IMR-90 (cell line): ENCODE data around the gene SEMA3E. TPM values are rescaled to one million over a fixed set of nuclear protein-coding genes. Genes with fewer than 3 reads are reported as not detected.

ENCODE experiments used
- ATAC-seq: fragments of 200-7000 bp; cut with Tn5 transposase; 2 replicates; pipeline ENCODE4 v1.9.1; 2020; ENCODE audit warnings: low read depth, mild to moderate bottlenecking, moderate library complexity
- BruUV-seq: library from RNA; stranded (reverse); fragments of 400-500 nt; replicated peaks from 2 replicates; lab custom pipeline; 2021; lab: Mats Ljungman, UMichigan
- CTCF ChIA-PET: fragments of 300-600 bp; formaldehyde crosslinking; extraction: SDS; loops from one replicate; lab custom pipeline; 2021; ENCODE audit warnings: antibody characterized with exemption; lab: Yijun Ruan, JAX
- POLR2A ChIA-PET: fragments of 300-600 bp; sonication (Branson Sonifier 250); formaldehyde crosslinking; loops from one replicate; lab custom pipeline; 2022; ENCODE audit warnings: antibody characterized with exemption; ENCODE audit not compliant: unreplicated experiment; lab: Charles Lee
- DNase-seq: peaks from one replicate; pipeline ENCODE4 v3.0.0; 2013
- H2AFZ ChIP-seq: replicated peaks from 2 replicates; pipeline ENCODE3; 2013; ENCODE audit warnings: low read length, mild to moderate bottlenecking; ENCODE audit not compliant: poor library complexity
- H2AK5ac ChIP-seq: 2 replicates; pipeline ENCODE4 v1.6.1; 2013; ENCODE audit warnings: low read depth, low read length, inconsistent platforms
- H2AK9ac ChIP-seq: replicated peaks from 2 replicates; pipeline ENCODE3; 2013; ENCODE audit warnings: mild to moderate bottlenecking, low read depth, low read length, moderate library complexity; ENCODE audit not compliant: poor library complexity
- H2BK120ac ChIP-seq: 2 replicates; pipeline ENCODE4 v1.6.1; 2013; ENCODE audit warnings: low read depth, low read length, inconsistent platforms
- H2BK15ac ChIP-seq: 3 replicates; pipeline ENCODE4 v1.6.1; 2013; ENCODE audit warnings: low read depth, low read length, inconsistent platforms
- H2BK20ac ChIP-seq: 2 replicates; pipeline ENCODE4 v1.6.1; 2013; ENCODE audit warnings: low read depth, mild to moderate bottlenecking, inconsistent platforms, low read length, moderate library complexity
- H2BK5ac ChIP-seq: 2 replicates; pipeline ENCODE4 v1.6.1; 2013; ENCODE audit warnings: mild to moderate bottlenecking, low read depth, low read length, inconsistent platforms; ENCODE audit not compliant: poor library complexity, severe bottlenecking
- H3K14ac ChIP-seq: replicated peaks from 2 replicates; pipeline ENCODE4 v1.6.1; 2013; ENCODE audit warnings: low read depth, low read length, inconsistent platforms
- H3K18ac ChIP-seq: 2 replicates; pipeline ENCODE4 v1.6.1; 2013; ENCODE audit warnings: low read depth, low read length, control low read depth
- H3K23ac ChIP-seq: 2 replicates; pipeline ENCODE4 v1.6.1; 2013; ENCODE audit warnings: low read depth, low read length, inconsistent platforms
- H3K27ac ChIP-seq: 2 replicates; pipeline ENCODE4 v1.5.1; 2013; ENCODE audit warnings: mild to moderate bottlenecking, control low read depth, low read length; ENCODE audit not compliant: insufficient read depth
- H3K27me3 ChIP-seq: 2 replicates; pipeline ENCODE4 v1.6.1; 2013; ENCODE audit warnings: low read length; ENCODE audit not compliant: control insufficient read depth, insufficient read depth
- H3K36me3 ChIP-seq: 2 replicates; pipeline ENCODE4 v1.6.1; 2013; ENCODE audit warnings: low read length, mixed read lengths; ENCODE audit not compliant: control insufficient read depth, insufficient read depth
- H3K4ac ChIP-seq: 2 replicates; pipeline ENCODE4 v1.6.1; 2013; ENCODE audit warnings: low read depth, low read length, inconsistent platforms
- H3K4me1 ChIP-seq: 2 replicates; pipeline ENCODE4 v1.6.1; 2013; ENCODE audit warnings: low read length, mixed read lengths; ENCODE audit not compliant: control insufficient read depth, insufficient read depth
- H3K4me2 ChIP-seq: 2 replicates; pipeline ENCODE4 v1.6.1; 2013; ENCODE audit warnings: low read depth, mild to moderate bottlenecking, control low read depth, low read length, moderate library complexity
- H3K4me3 ChIP-seq: 2 replicates; pipeline ENCODE4 v1.5.1; 2013; ENCODE audit warnings: low read depth, mild to moderate bottlenecking, control low read depth, low read length, moderate library complexity; ENCODE audit not compliant: insufficient read depth
- H3K56ac ChIP-seq: 2 replicates; pipeline ENCODE4 v1.6.1; 2013; ENCODE audit warnings: low read length, inconsistent platforms; ENCODE audit not compliant: insufficient read depth; ENCODE audit errors: extremely low read depth
- H3K79me1 ChIP-seq, 2 experiments: 2 replicates each; pipeline ENCODE4 v1.6.1; 2013; ENCODE audit warnings: low read length in 2 of 2, inconsistent platforms in 1 of 2, low read depth in 1 of 2
- H3K9ac ChIP-seq: 2 replicates; pipeline ENCODE4 v1.6.1; 2013; ENCODE audit warnings: low read depth, low read length, control low read depth
- H3K9me1 ChIP-seq: 2 replicates; pipeline ENCODE4 v1.6.1; 2013; ENCODE audit warnings: low read length, inconsistent platforms; ENCODE audit not compliant: insufficient read depth
- H3K9me3 ChIP-seq: 2 replicates; pipeline ENCODE4 v1.6.1; 2013; ENCODE audit warnings: low read length; ENCODE audit not compliant: control insufficient read depth, insufficient read depth
- H4K20me1 ChIP-seq: 2 replicates; pipeline ENCODE4 v1.6.1; 2013; ENCODE audit warnings: low read length, inconsistent platforms; ENCODE audit not compliant: insufficient read depth
- H4K5ac ChIP-seq: 2 replicates; pipeline ENCODE4 v1.6.1; 2013; ENCODE audit warnings: mild to moderate bottlenecking, low read depth, low read length, control low read depth
- H4K8ac ChIP-seq, 2 experiments: 2 replicates each; pipeline ENCODE4 v1.6.1; 2013; ENCODE audit warnings: low read depth in 2 of 2, low read length in 2 of 2, control low read depth in 1 of 2, inconsistent platforms in 1 of 2
- H4K91ac ChIP-seq: 2 replicates; pipeline ENCODE4 v1.6.1; 2013; ENCODE audit warnings: low read depth, low read length, inconsistent platforms; ENCODE audit not compliant: insufficient read depth
- BHLHE40 ChIP-seq: fragments of 150-350 bp; IDR thresholded peaks from 2 replicates; pipeline ENCODE4 v1.6.1; 2016; ENCODE audit warnings: mild to moderate bottlenecking, low read depth, low read length
- CEBPB ChIP-seq: IDR thresholded peaks from 2 replicates; pipeline ENCODE4 v1.6.1; 2012; ENCODE audit warnings: low read depth, low read length, improper control_type of control experiment
- CTCF ChIP-seq: conservative IDR thresholded peaks from 2 replicates; pipeline ENCODE4 v1.5.1; 2012; ENCODE audit warnings: mild to moderate bottlenecking, low read depth, low read length, improper control_type of control experiment
- MAZ ChIP-seq: IDR thresholded peaks from 2 replicates; pipeline ENCODE4 v1.6.1; 2012; ENCODE audit warnings: low read depth, mild to moderate bottlenecking, low read length, improper control_type of control experiment, moderate library complexity, borderline replicate concordance
- MXI1 ChIP-seq: IDR thresholded peaks from 2 replicates; pipeline ENCODE4 v1.6.1; 2012; ENCODE audit warnings: low read depth, mild to moderate bottlenecking, low read length, moderate library complexity, borderline replicate concordance
- POLR2A ChIP-seq: IDR thresholded peaks from 2 replicates; pipeline ENCODE4 v1.6.1; 2012; ENCODE audit warnings: mild to moderate bottlenecking, low read depth, low read length
- RFX5 ChIP-seq: IDR thresholded peaks from 2 replicates; pipeline ENCODE4 v1.8.0; 2012; ENCODE audit warnings: low read depth, mild to moderate bottlenecking, low read length, moderate library complexity
- SMC3 ChIP-seq: fragments of 150-350 bp; IDR thresholded peaks from 2 replicates; pipeline ENCODE4 v1.6.1; 2016; ENCODE audit warnings: low read depth, mild to moderate bottlenecking, antibody characterized with exemption, low read length, moderate library complexity
- USF2 ChIP-seq: fragments of 150-350 bp; IDR thresholded peaks from 2 replicates; pipeline ENCODE4 v1.6.1; 2017; ENCODE audit warnings: mild to moderate bottlenecking, antibody characterized with exemption, low read length, low read depth
- WGBS, 2 experiments: methylation state at CpG; one replicate each; pipeline versions ENCODE4 v1.1.5 to v1.1.7; 2013; ENCODE audit warnings: missing lambda C conversion rate in 2 of 2; ENCODE audit not compliant: insufficient read length in 1 of 2; ENCODE audit errors: extremely low coverage in 2 of 2; 5-methylcytosine and 5-hydroxymethylcytosine counted together
- dilution Hi-C: fragments of 300-500 bp; cut with HindIII; formaldehyde crosslinking; loops from one replicate; pipeline ENCODE4 v1.14.3; 2018; ENCODE audit warnings: low sequenced_read_pairs; ENCODE audit not compliant: unreplicated experiment
- in situ Hi-C: fragments of 300-500 bp; cut with MboI; formaldehyde crosslinking; loops from 3 replicates; pipeline ENCODE4 v1.14.3; 2019; ENCODE audit warnings: low sequenced_read_pairs, inconsistent platforms, mixed read lengths
- intact Hi-C: fragments of 100-400 bp; cut with micrococcal nuclease; formaldehyde crosslinking; loops from 2 replicates; pipeline ENCODE4 v1.10.0; 2022
- polyA plus RNA-seq, 3 experiments: library from polyadenylated mRNA; depleted of rRNA; stranded (reverse); fragments of >200 nt; gene quantifications; 2 replicates each; pipeline ENCODE4 v1.2.3, GENCODE V29; 2012; ENCODE audit warnings: low replicate concordance in 1 of 3
- total RNA-seq: library from RNA; depleted of rRNA; stranded (reverse); fragments of >200 nt; gene quantifications from 2 replicates; pipeline ENCODE4 v1.2.3, GENCODE V29; 2012
- TF ChIP-seq, protein P1 (sequence below): fragments of 150-350 bp; IDR thresholded peaks from 2 replicates; pipeline ENCODE4 v1.6.1; 2016; ENCODE audit warnings: low read depth, mild to moderate bottlenecking, low read length, moderate library complexity, borderline replicate concordance

SEMA3E gene
- total and polyA plus RNA-seq, 2 of the 4 experiments (the other 2 are of a cell fraction), result 0.31 to 0.72 TPM

GRCh38 chr7:83686416-83686815, 37.5 kb upstream of the SEMA3E start:
- H2AK9ac ChIP-seq, result no peak overlapping the region
- H2BK5ac ChIP-seq, result no peak overlapping the region
- no CpG with 5 or more reads among the region's 1 CpG for WGBS, 2 experiments
- H3K27me3 ChIP-seq, result no peaks in the 10 kb centered on the region
- no peak overlapping the region for H3K23ac ChIP-seq
- no peak overlapping the region for H2AK5ac ChIP-seq
- no peak overlapping the region for H3K18ac ChIP-seq
- no peak overlapping the region for H3K4me2 ChIP-seq
- H4K20me1 ChIP-seq, result no peaks in the 10 kb centered on the region
- TF ChIP-seq, protein P1, sequence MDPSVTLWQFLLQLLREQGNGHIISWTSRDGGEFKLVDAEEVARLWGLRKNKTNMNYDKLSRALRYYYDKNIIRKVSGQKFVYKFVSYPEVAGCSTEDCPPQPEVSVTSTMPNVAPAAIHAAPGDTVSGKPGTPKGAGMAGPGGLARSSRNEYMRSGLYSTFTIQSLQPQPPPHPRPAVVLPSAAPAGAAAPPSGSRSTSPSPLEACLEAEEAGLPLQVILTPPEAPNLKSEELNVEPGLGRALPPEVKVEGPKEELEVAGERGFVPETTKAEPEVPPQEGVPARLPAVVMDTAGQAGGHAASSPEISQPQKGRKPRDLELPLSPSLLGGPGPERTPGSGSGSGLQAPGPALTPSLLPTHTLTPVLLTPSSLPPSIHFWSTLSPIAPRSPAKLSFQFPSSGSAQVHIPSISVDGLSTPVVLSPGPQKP, result no peak
- TF ChIP-seq MXI1, result no peak
- no peak for TF ChIP-seq MAZ
- TF ChIP-seq BHLHE40, result no peak
- no peak for TF ChIP-seq CTCF
- TF ChIP-seq RFX5, result no peak
- TF ChIP-seq POLR2A, result no peak
- no peak for TF ChIP-seq CEBPB
- no peak for TF ChIP-seq USF2
- TF ChIP-seq SMC3, result no peak
- CTCF ChIA-PET, result no interaction called here
- no peak overlapping the region for H4K91ac ChIP-seq
- H3K79me1 ChIP-seq, result no peaks in the 10 kb centered on the region
- H2AFZ ChIP-seq, result no peak overlapping the region
- dilution Hi-C loops, result no loop called here
- no peak overlapping the region for H2BK120ac ChIP-seq
- ATAC-seq (no peak), DNase-seq (no peak)
- POLR2A ChIA-PET, result no interaction called here
- H3K56ac ChIP-seq, result no peak overlapping the region
- H4K8ac ChIP-seq, result no peak overlapping the region
- no peak overlapping the region for H2BK15ac ChIP-seq
- H4K5ac ChIP-seq, result no peak overlapping the region
- in situ Hi-C loops, result no loop called here
- H3K36me3 ChIP-seq, result no peaks in the 10 kb centered on the region
- H3K9me1 ChIP-seq, result no peaks in the 10 kb centered on the region
- no peak overlapping the region for H3K4me3 ChIP-seq
- no peak overlapping the region for H3K9ac ChIP-seq
- no peaks in the 10 kb centered on the region for H3K4me1 ChIP-seq
- H3K9me3 ChIP-seq, result no peaks in the 10 kb centered on the region
- H2BK20ac ChIP-seq, result no peak overlapping the region
- no peak overlapping the region for H3K27ac ChIP-seq
- no TSS peak for BruUV-seq
- intact Hi-C loops, result no loop called here
- no peak overlapping the region for H3K4ac ChIP-seq
- no peak overlapping the region for H3K14ac ChIP-seq
